ENCODE results near the gene CENPV. TPM values are rescaled to one million over a fixed set of nuclear protein-coding genes. Genes with fewer than 3 reads are reported as not detected.
A peak's percentile ranks its signal among the peaks of the same experiment; 100 is the strongest.

Gene CENPV
- total RNA-seq, 1 experiment from 2014 or later, result 64.6 TPM

DNA sequence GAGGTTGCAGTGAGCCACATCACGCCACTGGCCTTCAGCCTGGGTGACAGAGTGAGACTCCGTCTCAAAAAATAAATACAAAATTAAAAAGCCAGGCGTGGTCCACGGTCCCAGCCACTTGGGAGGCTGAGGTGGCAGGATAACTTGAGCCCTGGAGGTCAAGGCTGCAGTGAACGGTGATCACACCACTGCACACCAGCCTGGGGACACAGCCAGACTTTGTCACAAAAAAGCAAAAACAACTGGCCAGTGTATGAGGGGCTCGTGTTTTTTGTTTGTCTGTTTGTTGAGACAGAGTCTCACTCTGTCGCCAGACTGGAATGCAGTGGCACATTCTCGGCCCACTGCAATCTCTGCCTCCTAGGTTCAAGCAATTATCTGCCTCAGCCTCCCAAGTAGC lies 26.4 kb upstream of the CENPV start:
- in situ Hi-C loops (cut with HindIII; ENCODE audit: low pct_unique_long_range_greater_than_20kb, low sequenced_read_pairs) (no loop called here), intact Hi-C loops (cut with micrococcal nuclease; ENCODE audit: unreplicated experiment) (loop anchor here (10.0 kb wide), 1 partner anchor 55 kb away; no protein-coding TSS in a partner anchor)
- H3K9me3 ChIP-seq (ENCODE audit: control insufficient read depth, insufficient read depth, low read depth, low read length), result no peaks in the 10 kb centered on the region
- CTCF ChIA-PET, result no interaction called here
- peak overlapping the region; percentile 79 for H3K27ac ChIP-seq (ENCODE audit: low read length)
- ATAC-seq, result no peak
- peaks cover 5% of the 10 kb centered on the region for H3K36me3 ChIP-seq (ENCODE audit: control insufficient read depth, insufficient read depth, low read length)
- BruUV-seq (replicated peaks), result no TSS peak
- no peak overlapping the region for H3K4me3 ChIP-seq (ENCODE audit: low read depth in 2 of 2, low read length in 2 of 2)
- no peak for TF ChIP-seq TCF7L2 (IDR thresholded peaks at IDR 0.05; ENCODE audit: low read depth, low read length)
- no peak for TF ChIP-seq POLR2AphosphoS5 (IDR thresholded peaks at IDR 0.05; ENCODE audit: low read depth, low read length)
- no peak for TF ChIP-seq SIN3A (IDR thresholded peaks at IDR 0.05; ENCODE audit: borderline replicate concordance, insufficient read depth, low read depth, low read length)
- TF ChIP-seq, protein P1, sequence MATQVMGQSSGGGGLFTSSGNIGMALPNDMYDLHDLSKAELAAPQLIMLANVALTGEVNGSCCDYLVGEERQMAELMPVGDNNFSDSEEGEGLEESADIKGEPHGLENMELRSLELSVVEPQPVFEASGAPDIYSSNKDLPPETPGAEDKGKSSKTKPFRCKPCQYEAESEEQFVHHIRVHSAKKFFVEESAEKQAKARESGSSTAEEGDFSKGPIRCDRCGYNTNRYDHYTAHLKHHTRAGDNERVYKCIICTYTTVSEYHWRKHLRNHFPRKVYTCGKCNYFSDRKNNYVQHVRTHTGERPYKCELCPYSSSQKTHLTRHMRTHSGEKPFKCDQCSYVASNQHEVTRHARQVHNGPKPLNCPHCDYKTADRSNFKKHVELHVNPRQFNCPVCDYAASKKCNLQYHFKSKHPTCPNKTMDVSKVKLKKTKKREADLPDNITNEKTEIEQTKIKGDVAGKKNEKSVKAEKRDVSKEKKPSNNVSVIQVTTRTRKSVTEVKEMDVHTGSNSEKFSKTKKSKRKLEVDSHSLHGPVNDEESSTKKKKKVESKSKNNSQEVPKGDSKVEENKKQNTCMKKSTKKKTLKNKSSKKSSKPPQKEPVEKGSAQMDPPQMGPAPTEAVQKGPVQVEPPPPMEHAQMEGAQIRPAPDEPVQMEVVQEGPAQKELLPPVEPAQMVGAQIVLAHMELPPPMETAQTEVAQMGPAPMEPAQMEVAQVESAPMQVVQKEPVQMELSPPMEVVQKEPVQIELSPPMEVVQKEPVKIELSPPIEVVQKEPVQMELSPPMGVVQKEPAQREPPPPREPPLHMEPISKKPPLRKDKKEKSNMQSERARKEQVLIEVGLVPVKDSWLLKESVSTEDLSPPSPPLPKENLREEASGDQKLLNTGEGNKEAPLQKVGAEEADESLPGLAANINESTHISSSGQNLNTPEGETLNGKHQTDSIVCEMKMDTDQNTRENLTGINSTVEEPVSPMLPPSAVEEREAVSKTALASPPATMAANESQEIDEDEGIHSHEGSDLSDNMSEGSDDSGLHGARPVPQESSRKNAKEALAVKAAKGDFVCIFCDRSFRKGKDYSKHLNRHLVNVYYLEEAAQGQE (IDR thresholded peaks at IDR 0.05; ENCODE audit: insufficient read depth in 1 of 2, low read depth in 2 of 2, low read length in 1 of 2), result no peak
- TF ChIP-seq, protein P2, sequence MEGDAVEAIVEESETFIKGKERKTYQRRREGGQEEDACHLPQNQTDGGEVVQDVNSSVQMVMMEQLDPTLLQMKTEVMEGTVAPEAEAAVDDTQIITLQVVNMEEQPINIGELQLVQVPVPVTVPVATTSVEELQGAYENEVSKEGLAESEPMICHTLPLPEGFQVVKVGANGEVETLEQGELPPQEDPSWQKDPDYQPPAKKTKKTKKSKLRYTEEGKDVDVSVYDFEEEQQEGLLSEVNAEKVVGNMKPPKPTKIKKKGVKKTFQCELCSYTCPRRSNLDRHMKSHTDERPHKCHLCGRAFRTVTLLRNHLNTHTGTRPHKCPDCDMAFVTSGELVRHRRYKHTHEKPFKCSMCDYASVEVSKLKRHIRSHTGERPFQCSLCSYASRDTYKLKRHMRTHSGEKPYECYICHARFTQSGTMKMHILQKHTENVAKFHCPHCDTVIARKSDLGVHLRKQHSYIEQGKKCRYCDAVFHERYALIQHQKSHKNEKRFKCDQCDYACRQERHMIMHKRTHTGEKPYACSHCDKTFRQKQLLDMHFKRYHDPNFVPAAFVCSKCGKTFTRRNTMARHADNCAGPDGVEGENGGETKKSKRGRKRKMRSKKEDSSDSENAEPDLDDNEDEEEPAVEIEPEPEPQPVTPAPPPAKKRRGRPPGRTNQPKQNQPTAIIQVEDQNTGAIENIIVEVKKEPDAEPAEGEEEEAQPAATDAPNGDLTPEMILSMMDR (IDR thresholded peaks at IDR 0.05), result no peak
- no peak for DNase-seq (ENCODE audit: low read depth, low spot score)
- H3K4me1 ChIP-seq (ENCODE audit: control insufficient read depth, insufficient read depth, low read length), result peaks cover 24% of the 10 kb centered on the region
- no peaks in the 10 kb centered on the region for H3K27me3 ChIP-seq (ENCODE audit: control insufficient read depth, insufficient read depth, low read length)
- POLR2A ChIA-PET, result no interaction called here

DNA sequence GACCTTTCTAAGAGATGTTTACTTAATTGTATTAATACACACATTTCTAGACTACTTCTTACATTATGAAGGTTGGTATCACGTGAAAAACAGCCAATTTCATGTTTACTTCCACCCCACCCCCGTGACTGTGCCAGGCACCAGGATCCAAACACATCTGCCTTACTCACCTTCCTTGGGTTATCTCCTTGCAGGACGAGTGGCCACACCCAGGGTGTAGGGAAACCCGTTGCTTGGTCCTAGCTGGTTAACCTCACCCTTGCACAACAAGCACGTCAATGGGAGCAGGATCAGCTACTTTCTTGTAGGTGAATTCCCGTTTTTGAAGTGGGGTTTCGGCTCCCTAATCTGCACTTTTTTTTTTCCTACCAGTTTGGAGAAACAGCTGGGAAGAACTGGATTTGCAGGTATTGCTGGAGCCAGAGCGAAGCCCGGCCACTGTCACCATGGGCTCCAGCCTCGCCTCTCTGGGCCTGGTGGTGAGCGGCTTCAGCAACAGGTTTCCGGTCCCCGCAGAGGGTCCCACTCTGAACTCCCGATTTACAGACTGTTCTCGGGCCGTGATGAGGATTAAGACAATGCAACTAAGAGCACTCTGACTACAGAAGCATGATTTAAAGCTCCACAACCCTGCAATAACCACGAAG lies 25.5 kb upstream of the CENPV start:
- H3K9me3 ChIP-seq (ENCODE audit: control insufficient read depth, insufficient read depth, low read depth, low read length), result no peaks in the 10 kb centered on the region
- no TSS peak for BruUV-seq (replicated peaks)
- ATAC-seq, result no peak

More for the DNA sequence above, 25.5 kb upstream of the CENPV start:
- H3K4me3 ChIP-seq (ENCODE audit: low read depth in 2 of 2, low read length in 2 of 2), result peak overlapping the region; percentile 8 to 23; a peak in 3 of 4 replicates
- no peaks in the 10 kb centered on the region for H3K27me3 ChIP-seq (ENCODE audit: control insufficient read depth, insufficient read depth, low read length)
- DNase-seq (ENCODE audit: low read depth, low spot score), result no peak
- H3K4me1 ChIP-seq (ENCODE audit: control insufficient read depth, insufficient read depth, low read length), result peaks cover 20% of the 10 kb centered on the region
- no peak for TF ChIP-seq TCF7L2 (IDR thresholded peaks at IDR 0.05; ENCODE audit: low read depth, low read length)
- TF ChIP-seq, protein P1 (IDR thresholded peaks at IDR 0.05; ENCODE audit: insufficient read depth in 1 of 2, low read depth in 2 of 2, low read length in 1 of 2), result no peak
- TF ChIP-seq, protein P2 (IDR thresholded peaks at IDR 0.05), result no peak
- TF ChIP-seq SIN3A (IDR thresholded peaks at IDR 0.05; ENCODE audit: borderline replicate concordance, insufficient read depth, low read depth, low read length), result no peak
- no peak for TF ChIP-seq POLR2AphosphoS5 (IDR thresholded peaks at IDR 0.05; ENCODE audit: low read depth, low read length)
- CTCF ChIA-PET, result interaction anchor here (2.3 kb wide), 1 partner anchor 15 kb away, joined by 7 read pairs; no protein-coding TSS in a partner anchor
- H3K36me3 ChIP-seq (ENCODE audit: control insufficient read depth, insufficient read depth, low read length), result peaks cover 5% of the 10 kb centered on the region
- POLR2A ChIA-PET, result interaction anchor here (0.6 to 0.7 kb wide), 2 partner anchors 13 to 308 kb away, joined by 3 to 4 read pairs; no protein-coding TSS in a partner anchor
- H3K27ac ChIP-seq (ENCODE audit: low read length), result peak overlapping the region; percentile 79
- in situ Hi-C loops (cut with HindIII; ENCODE audit: low pct_unique_long_range_greater_than_20kb, low sequenced_read_pairs), result no loop called here
- intact Hi-C loops (cut with micrococcal nuclease; ENCODE audit: unreplicated experiment), result no loop called here

Measured in Panc1 (cell line).